WTC11 (cell line): ENCODE data around the gene PIP.
"Not testable (repeated sequence)": the region's sequence is repeated elsewhere in the genome, so short reads cannot be mapped to it uniquely, and the experiment has no call there.

ENCODE experiments used
- ATF2 ChIP-seq: sonication (generic); formaldehyde crosslinking; IDR thresholded peaks from 2 replicates; pipeline ENCODE4 v1.8.1; 2022; ENCODE audit warnings: low read depth, missing genetic modification reagents, borderline replicate concordance
- CTCF ChIP-seq: fragments of 200-600 bp; IDR thresholded peaks from 2 replicates; pipeline ENCODE4 v1.8.0; 2022; ENCODE audit warnings: antibody characterized with exemption
- MYBL2 ChIP-seq: sonication (generic); formaldehyde crosslinking; IDR thresholded peaks from 2 replicates; pipeline ENCODE4 v1.8.1; 2023; ENCODE audit warnings: mild to moderate bottlenecking, moderate library complexity, missing genetic modification reagents
- STAT6 ChIP-seq: sonication (generic); formaldehyde crosslinking; conservative IDR thresholded peaks from 2 replicates; pipeline ENCODE4 v1.8.1; 2023; ENCODE audit warnings: mild to moderate bottlenecking, low read depth, missing genetic modification reagents, moderate library complexity
- ZNF138 ChIP-seq: sonication (generic); formaldehyde crosslinking; conservative IDR thresholded peaks from 2 replicates; pipeline ENCODE4 v1.8.1; 2022; ENCODE audit warnings: mild to moderate bottlenecking, moderate library complexity, missing genetic modification reagents
- ZNF263 ChIP-seq: sonication (generic); formaldehyde crosslinking; IDR thresholded peaks from 2 replicates; pipeline ENCODE4 v1.8.1; 2022; ENCODE audit warnings: low read depth, mild to moderate bottlenecking, moderate library complexity, missing genetic modification reagents
- ZNF396 ChIP-seq: fragments of 250-450 bp; sonication (Bioruptor Pico); IDR thresholded peaks from 2 replicates; pipeline ENCODE4 v1.8.0; 2021; ENCODE audit warnings: mild to moderate bottlenecking, moderate library complexity, borderline replicate concordance
- ZNF512 ChIP-seq: sonication (generic); formaldehyde crosslinking; IDR thresholded peaks from 2 replicates; pipeline ENCODE4 v1.8.1; 2022; ENCODE audit warnings: missing genetic modification reagents, borderline replicate concordance
- TF ChIP-seq, protein P1 (sequence below): sonication (generic); formaldehyde crosslinking; IDR thresholded peaks from 2 replicates; pipeline ENCODE4 v1.8.0; 2022; ENCODE audit warnings: mild to moderate bottlenecking, missing genetic modification reagents
- TF ChIP-seq, protein P2 (sequence below): sonication (generic); formaldehyde crosslinking; IDR thresholded peaks from 2 replicates; pipeline ENCODE4 v1.8.1; 2023; ENCODE audit warnings: mild to moderate bottlenecking, missing genetic modification reagents, moderate library complexity

DNA sequence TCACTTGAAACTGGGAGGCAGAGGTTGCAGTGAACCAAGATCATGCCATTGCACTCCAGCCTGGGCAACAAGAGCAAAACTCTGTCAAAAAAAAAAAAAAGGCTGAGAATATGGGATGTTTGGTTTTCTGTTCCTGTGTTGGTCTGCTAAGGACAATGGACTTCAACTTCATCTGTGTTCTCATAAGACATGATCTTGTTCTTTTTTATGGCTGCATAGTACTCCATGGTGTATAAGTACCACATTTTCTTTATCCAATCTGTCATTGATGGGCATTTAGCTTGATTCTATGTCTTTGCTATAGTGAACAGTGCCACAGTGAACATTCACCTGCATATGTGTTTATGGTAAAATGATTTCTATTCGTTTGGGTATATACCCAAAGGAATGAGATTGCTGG, 32.3 kb upstream of the PIP start:
- TF ChIP-seq CTCF; ATF2 (CRISPR knock-in tag); ZNF512 (CRISPR knock-in tag); MYBL2 (CRISPR knock-in tag); ZNF263 (CRISPR knock-in tag); STAT6 (CRISPR knock-in tag); ZNF396 (CRISPR knock-in tag); ZNF138 (CRISPR knock-in tag): not testable (repeated sequence)
- TF ChIP-seq, protein P1, sequence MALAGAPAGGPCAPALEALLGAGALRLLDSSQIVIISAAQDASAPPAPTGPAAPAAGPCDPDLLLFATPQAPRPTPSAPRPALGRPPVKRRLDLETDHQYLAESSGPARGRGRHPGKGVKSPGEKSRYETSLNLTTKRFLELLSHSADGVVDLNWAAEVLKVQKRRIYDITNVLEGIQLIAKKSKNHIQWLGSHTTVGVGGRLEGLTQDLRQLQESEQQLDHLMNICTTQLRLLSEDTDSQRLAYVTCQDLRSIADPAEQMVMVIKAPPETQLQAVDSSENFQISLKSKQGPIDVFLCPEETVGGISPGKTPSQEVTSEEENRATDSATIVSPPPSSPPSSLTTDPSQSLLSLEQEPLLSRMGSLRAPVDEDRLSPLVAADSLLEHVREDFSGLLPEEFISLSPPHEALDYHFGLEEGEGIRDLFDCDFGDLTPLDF (CRISPR knock-in tag), result not testable (repeated sequence)
- TF ChIP-seq, protein P2, sequence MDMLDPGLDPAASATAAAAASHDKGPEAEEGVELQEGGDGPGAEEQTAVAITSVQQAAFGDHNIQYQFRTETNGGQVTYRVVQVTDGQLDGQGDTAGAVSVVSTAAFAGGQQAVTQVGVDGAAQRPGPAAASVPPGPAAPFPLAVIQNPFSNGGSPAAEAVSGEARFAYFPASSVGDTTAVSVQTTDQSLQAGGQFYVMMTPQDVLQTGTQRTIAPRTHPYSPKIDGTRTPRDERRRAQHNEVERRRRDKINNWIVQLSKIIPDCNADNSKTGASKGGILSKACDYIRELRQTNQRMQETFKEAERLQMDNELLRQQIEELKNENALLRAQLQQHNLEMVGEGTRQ (CRISPR knock-in tag), result not testable (repeated sequence)
